WTC11 (cell line): ENCODE results near the gene AGAP1. TPM values are rescaled to one million over a fixed set of nuclear protein-coding genes. Genes with fewer than 3 reads are reported as not detected.

Experiments used
- ATAC-seq: fragments of 200-7000 bp; cut with Tn5 transposase; 2 replicates; pipeline ENCODE4 v1.10.0; 2021; ENCODE audit warnings: mild to moderate bottlenecking, moderate library complexity
- CTCF ChIA-PET: fragments of 300-600 bp; sonication (Branson Sonifier 250); formaldehyde crosslinking; loops from one replicate; lab custom pipeline; 2021; ENCODE audit warnings: antibody characterized with exemption; lab: Charles Lee
- POLR2A ChIA-PET: fragments of 350-600 bp; sonication (Branson Sonifier 250); formaldehyde crosslinking; loops from one replicate; lab custom pipeline; 2021; ENCODE audit warnings: antibody characterized with exemption; lab: Charles Lee
- DNase-seq: peaks from one replicate; pipeline ENCODE4 v3.0.0; 2021; ENCODE audit warnings: low spot score
- H3K27ac Mint-ChIP-seq: 2 replicates; pipeline ENCODE4 v1.8.0; 2021; ENCODE audit warnings: mixed read lengths
- H3K27me3 Mint-ChIP-seq: 2 replicates; pipeline ENCODE4 v1.8.0; 2021; ENCODE audit warnings: low read depth, mild to moderate bottlenecking, moderate library complexity, mixed read lengths
- H3K36me3 Mint-ChIP-seq: 2 replicates; pipeline ENCODE4 v1.8.0; 2021; ENCODE audit warnings: mixed read lengths
- H3K4me1 Mint-ChIP-seq: 2 replicates; pipeline ENCODE4 v1.8.0; 2022; ENCODE audit warnings: mixed read lengths
- H3K4me3 Mint-ChIP-seq: 2 replicates; pipeline ENCODE4 v1.8.0; 2021; ENCODE audit warnings: mild to moderate bottlenecking, moderate library complexity, mixed read lengths
- H3K9me3 Mint-ChIP-seq: 2 replicates; pipeline ENCODE4 v1.8.0; 2021; ENCODE audit warnings: mixed read lengths
- AFF4 ChIP-seq: sonication (generic); formaldehyde crosslinking; IDR thresholded peaks from 2 replicates; pipeline ENCODE4 v1.8.1; 2023; ENCODE audit warnings: mild to moderate bottlenecking, missing genetic modification reagents, borderline replicate concordance
- ATF1 ChIP-seq: sonication (generic); formaldehyde crosslinking; IDR thresholded peaks from 2 replicates; pipeline ENCODE4 v1.8.1; 2023; ENCODE audit warnings: mild to moderate bottlenecking, moderate library complexity, missing genetic modification reagents
- CDX4 ChIP-seq: fragments of 250-450 bp; sonication (Bioruptor Pico); IDR thresholded peaks from 2 replicates; pipeline ENCODE4 v1.9.0; 2021; ENCODE audit warnings: moderate library complexity, mild to moderate bottlenecking, inconsistent platforms, borderline replicate concordance
- CREB1 ChIP-seq: sonication (generic); formaldehyde crosslinking; IDR thresholded peaks from 2 replicates; pipeline ENCODE4 v1.8.0; 2023; ENCODE audit warnings: mild to moderate bottlenecking, missing genetic modification reagents
- E2F4 ChIP-seq: sonication (generic); formaldehyde crosslinking; IDR thresholded peaks from 2 replicates; pipeline ENCODE4 v1.8.1; 2022; ENCODE audit warnings: low read depth, mild to moderate bottlenecking, moderate library complexity, missing genetic modification reagents, borderline replicate concordance
- ESRRA ChIP-seq: sonication (generic); formaldehyde crosslinking; IDR thresholded peaks from 2 replicates; pipeline ENCODE4 v1.8.1; 2022; ENCODE audit warnings: mild to moderate bottlenecking, missing genetic modification reagents, borderline replicate concordance
- FOXJ3 ChIP-seq: sonication (generic); formaldehyde crosslinking; IDR thresholded peaks from 2 replicates; pipeline ENCODE4 v1.9.0; 2021; ENCODE audit warnings: missing genetic modification reagents, mild to moderate bottlenecking, borderline replicate concordance
- GRHL2 ChIP-seq: fragments of 250-450 bp; sonication (Bioruptor Pico); IDR thresholded peaks from 2 replicates; pipeline ENCODE4 v1.8.0; 2022; ENCODE audit warnings: mild to moderate bottlenecking, moderate library complexity; ENCODE audit not compliant: insufficient replicate concordance, severe bottlenecking
- GTF2I ChIP-seq: fragments of 250-450 bp; sonication (Bioruptor Pico); conservative IDR thresholded peaks from 2 replicates; pipeline ENCODE4 v1.4.0; 2021; ENCODE audit warnings: mild to moderate bottlenecking
- IRF1 ChIP-seq: sonication (generic); formaldehyde crosslinking; IDR thresholded peaks from 2 replicates; pipeline ENCODE4 v1.8.0; 2023; ENCODE audit warnings: missing genetic modification reagents
- JAZF1 ChIP-seq: fragments of 250-450 bp; sonication (Bioruptor Pico); IDR thresholded peaks from 2 replicates; pipeline ENCODE4 v1.9.0; 2021; ENCODE audit warnings: moderate library complexity, mild to moderate bottlenecking, inconsistent platforms
- KAT7 ChIP-seq: sonication (generic); formaldehyde crosslinking; IDR thresholded peaks from 2 replicates; pipeline ENCODE4 v1.8.1; 2023; ENCODE audit warnings: missing genetic modification reagents, mild to moderate bottlenecking, borderline replicate concordance
- MLX ChIP-seq: sonication (generic); formaldehyde crosslinking; IDR thresholded peaks from 2 replicates; pipeline ENCODE4 v1.8.1; 2023; ENCODE audit warnings: mild to moderate bottlenecking, missing genetic modification reagents, moderate library complexity
- PRRX2 ChIP-seq: fragments of 250-450 bp; sonication (Bioruptor Pico); IDR thresholded peaks from 2 replicates; pipeline ENCODE4 v1.8.0; 2021; ENCODE audit warnings: mild to moderate bottlenecking
- RELA ChIP-seq: sonication (generic); formaldehyde crosslinking; IDR thresholded peaks from 2 replicates; pipeline ENCODE4 v1.8.1; 2022; ENCODE audit warnings: missing genetic modification reagents, mild to moderate bottlenecking, borderline replicate concordance
- USF1 ChIP-seq: sonication (generic); formaldehyde crosslinking; IDR thresholded peaks from 2 replicates; pipeline ENCODE4 v1.8.0; 2022; ENCODE audit warnings: mild to moderate bottlenecking, missing genetic modification reagents
- ZBTB43 ChIP-seq: sonication (generic); formaldehyde crosslinking; IDR thresholded peaks from 2 replicates; pipeline ENCODE4 v1.8.1; 2023; ENCODE audit warnings: mild to moderate bottlenecking, missing genetic modification reagents
- ZMAT4 ChIP-seq: fragments of 250-450 bp; sonication (Bioruptor Pico); IDR thresholded peaks from 2 replicates; pipeline ENCODE4 v1.9.0; 2021; ENCODE audit warnings: mild to moderate bottlenecking
- ZNF232 ChIP-seq: sonication (generic); formaldehyde crosslinking; IDR thresholded peaks from 2 replicates; pipeline ENCODE4 v1.8.0; 2022; ENCODE audit warnings: mild to moderate bottlenecking, missing genetic modification reagents
- ZNF263 ChIP-seq: sonication (generic); formaldehyde crosslinking; IDR thresholded peaks from 2 replicates; pipeline ENCODE4 v1.8.1; 2022; ENCODE audit warnings: low read depth, mild to moderate bottlenecking, moderate library complexity, missing genetic modification reagents
- ZNF423 ChIP-seq: fragments of 250-450 bp; sonication (Bioruptor Pico); IDR thresholded peaks from 2 replicates; pipeline ENCODE4 v2.1.2; 2022; ENCODE audit warnings: mild to moderate bottlenecking, moderate library complexity
- total RNA-seq: library from RNA; stranded (reverse); gene quantifications from 3 replicates; pipeline ENCODE4 v1.2.3, GENCODE V29; 2021

The AGAP1 gene
- total RNA-seq, 1 experiment from 2014 or later: 49.3 TPM

- H3K36me3 Mint-ChIP-seq: peaks cover 10% of the 10 kb centered on the region
These were observed 587.3 kb downstream of the AGAP1 start for GRCh38 chr2:236081171-236081570.

GRCh38 chr2:236082061-236082460 lies 588.2 kb downstream of the AGAP1 start:
- Mint-ChIP-seq H3K27me3 (no peaks in the 10 kb centered on the region), H3K27ac (peak overlapping the region; percentile 60), H3K4me1 (peaks cover 54% of the 10 kb centered on the region), H3K9me3 (peaks cover 15% of the 10 kb centered on the region), H3K36me3 (peaks cover 10% of the 10 kb centered on the region), H3K4me3 (no peak overlapping the region)
- no peak for DNase-seq
- TF ChIP-seq JAZF1 (CRISPR knock-in tag): no peak
- no peak for TF ChIP-seq ZNF423 (CRISPR knock-in tag)
- TF ChIP-seq CREB1 (CRISPR knock-in tag): no peak
- TF ChIP-seq KAT7 (CRISPR knock-in tag): no peak
- TF ChIP-seq CDX4 (CRISPR knock-in tag): no peak
- TF ChIP-seq PRRX2: no peak
- TF ChIP-seq GRHL2: no peak
- no peak for TF ChIP-seq ZMAT4 (CRISPR knock-in tag)
- no peak for TF ChIP-seq RELA (CRISPR knock-in tag)
- no peak for TF ChIP-seq ZNF263
- no peak for TF ChIP-seq GTF2I (CRISPR knock-in tag)
- no peak for TF ChIP-seq MLX (CRISPR knock-in tag)
- POLR2A ChIA-PET: no interaction called here
- no peak for ATAC-seq
- CTCF ChIA-PET: interaction anchor here (0.7 to 2.5 kb wide), 3 partner anchors 9 to 96 kb away, joined by 3 to 12 read pairs (median 3); no protein-coding TSS in a partner anchor

More at GRCh38 chr2:236081171-236081570, 587.3 kb downstream of the AGAP1 start:
- no peak for TF ChIP-seq E2F4 (CRISPR knock-in tag)
- no peak for TF ChIP-seq ZBTB43 (CRISPR knock-in tag)
- TF ChIP-seq FOXJ3: no peak
- TF ChIP-seq ESRRA: no peak
- Mint-ChIP-seq H3K9me3 (peaks cover 15% of the 10 kb centered on the region), H3K27me3 (no peaks in the 10 kb centered on the region), H3K4me1 (peaks cover 47% of the 10 kb centered on the region), H3K4me3 (no peak overlapping the region), H3K27ac (no peak overlapping the region)
- POLR2A ChIA-PET: interaction anchor here (0.6 kb wide), 1 partner anchor 30 kb away, joined by 6 read pairs; no protein-coding TSS in a partner anchor
- CTCF ChIA-PET: interaction anchor here (2.5 kb wide), 1 partner anchor 97 kb away, joined by 12 read pairs; no protein-coding TSS in a partner anchor
- ATAC-seq (no peak), DNase-seq (no peak)

- POLR2A ChIA-PET: no interaction called here
- TF ChIP-seq ATF1 (CRISPR knock-in tag) (no peak), IRF1 (no peak), ZNF232 (CRISPR knock-in tag) (no peak), USF1 (CRISPR knock-in tag) (no peak), AFF4 (CRISPR knock-in tag) (no peak)
These were observed 590.1 kb downstream of the AGAP1 start for GRCh38 chr2:236083934-236084333.

More at GRCh38 chr2:236083934-236084333, 590.1 kb downstream of the AGAP1 start:
- Mint-ChIP-seq H3K27ac (peak overlapping the region; percentile 97), H3K4me3 (no peak overlapping the region), H3K4me1 (peaks cover 69% of the 10 kb centered on the region), H3K36me3 (peaks cover 10% of the 10 kb centered on the region), H3K27me3 (peaks cover 8% of the 10 kb centered on the region), H3K9me3 (peaks cover 15% of the 10 kb centered on the region)
- DNase-seq (no peak), ATAC-seq (peak; percentile 13)
- CTCF ChIA-PET: no interaction called here
